GM23338 (cell line): Measurements from ENCODE around the gene FGF4.

Source experiments
- CREB1 ChIP-seq: fragments of 250-450 bp; sonication (Bioruptor Pico); IDR thresholded peaks from 2 replicates; pipeline ENCODE4 v1.5.0; 2020; ENCODE audit warnings: low read depth, mild to moderate bottlenecking, moderate library complexity
- ETS1 ChIP-seq: IDR thresholded peaks from 2 replicates; pipeline ENCODE4 v1.6.1; 2016; ENCODE audit warnings: antibody characterized with exemption
- EZH2 ChIP-seq: fragments of 200-600 bp; sonication (generic); IDR thresholded peaks from one replicate; pipeline ENCODE4 v1.8.0; 2017; ENCODE audit warnings: antibody characterized with exemption, mild to moderate bottlenecking, low read depth; ENCODE audit not compliant: unreplicated experiment
- EZH2phosphoT487 ChIP-seq: fragments of 200-600 bp; sonication (generic); IDR thresholded peaks from one replicate; pipeline ENCODE4 v1.8.1; 2018; ENCODE audit warnings: antibody characterized with exemption; ENCODE audit not compliant: unreplicated experiment
- NANOG ChIP-seq: IDR thresholded peaks from 2 replicates; pipeline ENCODE4 v1.6.1; 2016; ENCODE audit warnings: antibody characterized with exemption, borderline replicate concordance
- TF ChIP-seq, protein P1 (sequence below), 2 experiments: fragments of 200-600 bp in 1 of 2; sonication (generic) in 1 of 2; conservative IDR thresholded peaks; 2 replicates each; pipeline versions ENCODE4 v1.5.1 to v1.6.1; 2016 to 2017; ENCODE audit warnings: antibody characterized with exemption in 2 of 2, low read depth in 2 of 2, mild to moderate bottlenecking in 2 of 2, moderate library complexity in 1 of 2
- TF ChIP-seq, protein P2 (sequence below): IDR thresholded peaks from one replicate; pipeline ENCODE4 v1.6.1; 2018; ENCODE audit warnings: antibody characterized with exemption; ENCODE audit not compliant: unreplicated experiment

DNA sequence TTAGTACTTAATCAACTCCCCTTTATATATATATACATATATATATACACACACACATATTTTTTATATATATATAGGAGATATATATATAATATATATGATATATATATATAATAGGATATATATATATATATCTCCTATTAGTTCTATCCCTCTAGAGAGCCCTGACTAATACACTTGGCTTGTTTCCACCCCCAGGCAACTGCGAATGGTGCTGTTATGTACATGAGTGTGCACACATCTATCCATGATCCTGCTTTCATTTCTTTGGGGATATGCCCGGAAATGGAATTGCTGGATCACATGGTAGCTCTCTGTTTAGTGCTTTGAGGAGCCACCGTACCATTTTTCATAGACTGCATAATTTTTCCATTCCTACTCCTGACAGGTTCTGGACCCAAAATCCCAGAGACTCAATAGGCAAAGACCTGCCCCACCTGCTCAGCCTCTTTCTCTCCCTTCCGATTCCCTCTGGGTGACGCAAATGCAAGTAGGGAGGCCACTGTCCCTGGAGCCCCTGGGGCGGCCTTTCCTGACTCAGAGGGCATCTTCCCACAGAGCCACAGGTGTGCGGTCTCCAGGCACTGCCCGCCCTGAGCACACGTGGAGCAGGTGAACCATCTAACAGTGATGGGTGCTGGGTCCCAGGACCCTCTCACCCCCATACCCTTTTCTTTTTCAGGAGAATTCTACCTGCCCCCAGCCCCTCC lies 32.1 kb upstream of the FGF4 start:
- TF ChIP-seq, protein P1, sequence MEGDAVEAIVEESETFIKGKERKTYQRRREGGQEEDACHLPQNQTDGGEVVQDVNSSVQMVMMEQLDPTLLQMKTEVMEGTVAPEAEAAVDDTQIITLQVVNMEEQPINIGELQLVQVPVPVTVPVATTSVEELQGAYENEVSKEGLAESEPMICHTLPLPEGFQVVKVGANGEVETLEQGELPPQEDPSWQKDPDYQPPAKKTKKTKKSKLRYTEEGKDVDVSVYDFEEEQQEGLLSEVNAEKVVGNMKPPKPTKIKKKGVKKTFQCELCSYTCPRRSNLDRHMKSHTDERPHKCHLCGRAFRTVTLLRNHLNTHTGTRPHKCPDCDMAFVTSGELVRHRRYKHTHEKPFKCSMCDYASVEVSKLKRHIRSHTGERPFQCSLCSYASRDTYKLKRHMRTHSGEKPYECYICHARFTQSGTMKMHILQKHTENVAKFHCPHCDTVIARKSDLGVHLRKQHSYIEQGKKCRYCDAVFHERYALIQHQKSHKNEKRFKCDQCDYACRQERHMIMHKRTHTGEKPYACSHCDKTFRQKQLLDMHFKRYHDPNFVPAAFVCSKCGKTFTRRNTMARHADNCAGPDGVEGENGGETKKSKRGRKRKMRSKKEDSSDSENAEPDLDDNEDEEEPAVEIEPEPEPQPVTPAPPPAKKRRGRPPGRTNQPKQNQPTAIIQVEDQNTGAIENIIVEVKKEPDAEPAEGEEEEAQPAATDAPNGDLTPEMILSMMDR (conservative IDR thresholded peaks at IDR 0.05; ENCODE audit: low read depth in 2 of 2), result no peak
- TF ChIP-seq EZH2phosphoT487 (no peak), EZH2 (no peak), NANOG (no peak), ETS1 (no peak), CREB1 (CRISPR knock-in tag) (no peak)
- TF ChIP-seq, protein P2, sequence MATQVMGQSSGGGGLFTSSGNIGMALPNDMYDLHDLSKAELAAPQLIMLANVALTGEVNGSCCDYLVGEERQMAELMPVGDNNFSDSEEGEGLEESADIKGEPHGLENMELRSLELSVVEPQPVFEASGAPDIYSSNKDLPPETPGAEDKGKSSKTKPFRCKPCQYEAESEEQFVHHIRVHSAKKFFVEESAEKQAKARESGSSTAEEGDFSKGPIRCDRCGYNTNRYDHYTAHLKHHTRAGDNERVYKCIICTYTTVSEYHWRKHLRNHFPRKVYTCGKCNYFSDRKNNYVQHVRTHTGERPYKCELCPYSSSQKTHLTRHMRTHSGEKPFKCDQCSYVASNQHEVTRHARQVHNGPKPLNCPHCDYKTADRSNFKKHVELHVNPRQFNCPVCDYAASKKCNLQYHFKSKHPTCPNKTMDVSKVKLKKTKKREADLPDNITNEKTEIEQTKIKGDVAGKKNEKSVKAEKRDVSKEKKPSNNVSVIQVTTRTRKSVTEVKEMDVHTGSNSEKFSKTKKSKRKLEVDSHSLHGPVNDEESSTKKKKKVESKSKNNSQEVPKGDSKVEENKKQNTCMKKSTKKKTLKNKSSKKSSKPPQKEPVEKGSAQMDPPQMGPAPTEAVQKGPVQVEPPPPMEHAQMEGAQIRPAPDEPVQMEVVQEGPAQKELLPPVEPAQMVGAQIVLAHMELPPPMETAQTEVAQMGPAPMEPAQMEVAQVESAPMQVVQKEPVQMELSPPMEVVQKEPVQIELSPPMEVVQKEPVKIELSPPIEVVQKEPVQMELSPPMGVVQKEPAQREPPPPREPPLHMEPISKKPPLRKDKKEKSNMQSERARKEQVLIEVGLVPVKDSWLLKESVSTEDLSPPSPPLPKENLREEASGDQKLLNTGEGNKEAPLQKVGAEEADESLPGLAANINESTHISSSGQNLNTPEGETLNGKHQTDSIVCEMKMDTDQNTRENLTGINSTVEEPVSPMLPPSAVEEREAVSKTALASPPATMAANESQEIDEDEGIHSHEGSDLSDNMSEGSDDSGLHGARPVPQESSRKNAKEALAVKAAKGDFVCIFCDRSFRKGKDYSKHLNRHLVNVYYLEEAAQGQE, result no peak
